Loucy (cell line): ENCODE results near the gene CAGE1.

ENCODE experiments used
- H2AFZ ChIP-seq: fragments of 200-600 bp; sonication (generic); 2 replicates; pipeline ENCODE4 v1.6.0; 2016; ENCODE audit warnings: antibody characterized with exemption, mild to moderate bottlenecking, low read length, moderate library complexity
- H3F3A ChIP-seq: fragments of 200-600 bp; 2 replicates; pipeline ENCODE4 v1.6.0; 2016; ENCODE audit warnings: antibody characterized with exemption, low read depth, mild to moderate bottlenecking
- H3K27me3 ChIP-seq: fragments of 200-600 bp; sonication (generic); 2 replicates; pipeline ENCODE4 v1.6.1; 2014; ENCODE audit warnings: low read length, mild to moderate bottlenecking; ENCODE audit not compliant: insufficient read depth, poor library complexity, severe bottlenecking
- H3K36me3 ChIP-seq: fragments of 200-600 bp; sonication (generic); 2 replicates; pipeline ENCODE4 v1.6.1; 2016; ENCODE audit warnings: low read length; ENCODE audit not compliant: insufficient read depth
- H3K4me1 ChIP-seq: fragments of 200-600 bp; sonication (generic); 2 replicates; pipeline ENCODE4 v1.5.1; 2014; ENCODE audit warnings: low read length, mild to moderate bottlenecking; ENCODE audit not compliant: insufficient read depth, poor library complexity, severe bottlenecking
- H3K4me2 ChIP-seq: fragments of 200-600 bp; sonication (generic); 2 replicates; pipeline ENCODE4 v1.6.0; 2014; ENCODE audit warnings: antibody characterized with exemption, low read length, low read depth, mild to moderate bottlenecking; ENCODE audit not compliant: poor library complexity, severe bottlenecking
- H3K4me3 ChIP-seq: fragments of 200-600 bp; sonication (generic); 2 replicates; pipeline ENCODE4 v1.5.1; 2014; ENCODE audit warnings: low read length, mild to moderate bottlenecking, mixed read lengths; ENCODE audit not compliant: poor library complexity, severe bottlenecking
- H3K79me2 ChIP-seq: fragments of 200-600 bp; sonication (generic); 2 replicates; pipeline ENCODE4 v1.6.1; 2014; ENCODE audit warnings: low read length; ENCODE audit not compliant: insufficient read depth
- H3K9ac ChIP-seq: fragments of 200-600 bp; sonication (generic); 2 replicates; pipeline ENCODE4 v1.6.0; 2014; ENCODE audit warnings: mild to moderate bottlenecking, low read depth, low read length, moderate library complexity; ENCODE audit not compliant: poor library complexity, severe bottlenecking
- H3K9me2 ChIP-seq: fragments of 200-600 bp; sonication (generic); replicated peaks from 2 replicates; pipeline ENCODE4 v1.6.1; 2016; ENCODE audit warnings: low read depth, low read length, mixed read lengths
- H3K9me3 ChIP-seq: fragments of 200-600 bp; sonication (generic); 2 replicates; pipeline ENCODE4 v1.6.1; 2014; ENCODE audit warnings: mild to moderate bottlenecking, antibody characterized with exemption, low read length, low read depth; ENCODE audit not compliant: insufficient read depth
- H4K20me1 ChIP-seq: fragments of 200-600 bp; sonication (generic); 2 replicates; pipeline ENCODE4 v1.6.0; 2014; ENCODE audit warnings: antibody characterized with exemption, low read length, mild to moderate bottlenecking; ENCODE audit not compliant: insufficient read depth, poor library complexity, severe bottlenecking
- CTCF ChIP-seq: fragments of 200-600 bp; sonication (generic); conservative IDR thresholded peaks from 2 replicates; pipeline ENCODE4 v1.5.1; 2014; ENCODE audit warnings: mild to moderate bottlenecking, antibody characterized with exemption, low read length
- EZH2phosphoT487 ChIP-seq: fragments of 200-600 bp; IDR thresholded peaks from 2 replicates; pipeline ENCODE4 v1.6.1; 2018; ENCODE audit warnings: antibody characterized with exemption, mild to moderate bottlenecking, moderate library complexity, borderline replicate concordance

Gene CAGE1

GRCh38 chr6:7334685-7335084 lies 54.9 kb downstream of the CAGE1 start:
- Histone ChIP-seq H2AFZ (no peak overlapping the region), H3K27me3 (no peaks in the 10 kb centered on the region), H4K20me1 (no peaks in the 10 kb centered on the region), H3K79me2 (no peaks in the 10 kb centered on the region), H3F3A (no peaks in the 10 kb centered on the region), H3K9me3 (no peaks in the 10 kb centered on the region), H3K4me1 (no peaks in the 10 kb centered on the region), H3K36me3 (no peaks in the 10 kb centered on the region), H3K4me2 (no peak overlapping the region), H3K4me3 (no peak overlapping the region), H3K9me2 (no peaks in the 10 kb centered on the region), H3K9ac (no peak overlapping the region)
- TF ChIP-seq EZH2phosphoT487 (no peak), CTCF (no peak)

- no peaks in the 10 kb centered on the region for H3K9me3 ChIP-seq
- no peaks in the 10 kb centered on the region for H3K79me2 ChIP-seq
- H2AFZ ChIP-seq: 0 out of 2 replicates have a peak overlapping the region, but pooled peaks have one; percentile 21
- H3K36me3 ChIP-seq: no peaks in the 10 kb centered on the region
- no peaks in the 10 kb centered on the region for H3F3A ChIP-seq
- H3K27me3 ChIP-seq: no peaks in the 10 kb centered on the region
- no peak overlapping the region for H3K4me2 ChIP-seq
- TF ChIP-seq CTCF: no peak
- H3K4me1 ChIP-seq: no peaks in the 10 kb centered on the region
- H4K20me1 ChIP-seq: no peaks in the 10 kb centered on the region
- no peak overlapping the region for H3K9ac ChIP-seq
- H3K4me3 ChIP-seq: no peak overlapping the region
- H3K9me2 ChIP-seq: no peaks in the 10 kb centered on the region
Observed at GRCh38 chr6:7332090-7332745, 57.3 kb downstream of the CAGE1 start.

DNA sequence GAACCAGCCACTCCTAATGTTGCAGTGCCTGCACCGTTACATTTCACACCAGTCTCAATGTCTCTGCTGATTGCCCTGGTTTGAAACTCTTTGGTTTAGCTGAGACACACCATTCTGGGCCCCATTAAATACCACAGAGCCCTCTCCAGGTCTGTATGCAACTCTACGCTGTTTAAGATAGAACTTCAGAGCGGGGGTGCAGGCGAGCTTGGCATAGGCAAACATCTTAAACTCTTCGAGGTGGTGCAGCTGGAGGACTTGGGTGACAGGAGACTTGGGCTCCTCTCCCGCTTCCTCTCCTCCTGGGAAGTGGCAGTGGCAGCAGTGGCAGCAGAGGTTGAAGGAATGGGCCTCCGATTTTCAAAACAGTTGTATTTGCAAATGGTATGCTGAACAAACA lies 58.1 kb downstream of the CAGE1 start:
- TF ChIP-seq CTCF: no peak
- TF ChIP-seq EZH2phosphoT487: no peak

More for the DNA sequence above, 58.1 kb downstream of the CAGE1 start:
- no peaks in the 10 kb centered on the region for H4K20me1 ChIP-seq
- H3K9me2 ChIP-seq: no peaks in the 10 kb centered on the region
- H2AFZ ChIP-seq: no peak overlapping the region; the same call in 1 of the 2 replicates
- H3K9ac ChIP-seq: no peak overlapping the region
- H3K9me3 ChIP-seq: no peaks in the 10 kb centered on the region
- no peaks in the 10 kb centered on the region for H3K79me2 ChIP-seq
- H3K27me3 ChIP-seq: no peaks in the 10 kb centered on the region
- no peaks in the 10 kb centered on the region for H3K36me3 ChIP-seq
- H3K4me1 ChIP-seq: no peaks in the 10 kb centered on the region
- no peaks in the 10 kb centered on the region for H3F3A ChIP-seq
- H3K4me2 ChIP-seq: no peak overlapping the region
- no peak overlapping the region for H3K4me3 ChIP-seq
